IMR-90 (cell line): Measurements from ENCODE around the gene SLC30A2. TPM values are rescaled to one million over a fixed set of nuclear protein-coding genes. Genes with fewer than 3 reads are reported as not detected.

ENCODE experiments used
- ATAC-seq: fragments of 200-7000 bp; cut with Tn5 transposase; 2 replicates; pipeline ENCODE4 v1.9.1; 2020; ENCODE audit warnings: low read depth, mild to moderate bottlenecking, moderate library complexity
- BruUV-seq: library from RNA; stranded (reverse); fragments of 400-500 nt; replicated peaks from 2 replicates; lab custom pipeline; 2021; lab: Mats Ljungman, UMichigan
- CTCF ChIA-PET: fragments of 300-600 bp; formaldehyde crosslinking; extraction: SDS; loops from one replicate; lab custom pipeline; 2021; ENCODE audit warnings: antibody characterized with exemption; lab: Yijun Ruan, JAX
- POLR2A ChIA-PET: fragments of 300-600 bp; sonication (Branson Sonifier 250); formaldehyde crosslinking; loops from one replicate; lab custom pipeline; 2022; ENCODE audit warnings: antibody characterized with exemption; ENCODE audit not compliant: unreplicated experiment; lab: Charles Lee
- DNase-seq: peaks from one replicate; pipeline ENCODE4 v3.0.0; 2013
- H2AFZ ChIP-seq: replicated peaks from 2 replicates; pipeline ENCODE3; 2013; ENCODE audit warnings: low read length, mild to moderate bottlenecking; ENCODE audit not compliant: poor library complexity
- H2AK5ac ChIP-seq: 2 replicates; pipeline ENCODE4 v1.6.1; 2013; ENCODE audit warnings: low read depth, low read length, inconsistent platforms
- H2AK9ac ChIP-seq: replicated peaks from 2 replicates; pipeline ENCODE3; 2013; ENCODE audit warnings: mild to moderate bottlenecking, low read depth, low read length, moderate library complexity; ENCODE audit not compliant: poor library complexity
- H2BK120ac ChIP-seq: 2 replicates; pipeline ENCODE4 v1.6.1; 2013; ENCODE audit warnings: low read depth, low read length, inconsistent platforms
- H2BK15ac ChIP-seq: 3 replicates; pipeline ENCODE4 v1.6.1; 2013; ENCODE audit warnings: low read depth, low read length, inconsistent platforms
- H2BK20ac ChIP-seq: 2 replicates; pipeline ENCODE4 v1.6.1; 2013; ENCODE audit warnings: low read depth, mild to moderate bottlenecking, inconsistent platforms, low read length, moderate library complexity
- H2BK5ac ChIP-seq: 2 replicates; pipeline ENCODE4 v1.6.1; 2013; ENCODE audit warnings: mild to moderate bottlenecking, low read depth, low read length, inconsistent platforms; ENCODE audit not compliant: poor library complexity, severe bottlenecking
- H3K14ac ChIP-seq: replicated peaks from 2 replicates; pipeline ENCODE4 v1.6.1; 2013; ENCODE audit warnings: low read depth, low read length, inconsistent platforms
- H3K18ac ChIP-seq: 2 replicates; pipeline ENCODE4 v1.6.1; 2013; ENCODE audit warnings: low read depth, low read length, control low read depth
- H3K23ac ChIP-seq: 2 replicates; pipeline ENCODE4 v1.6.1; 2013; ENCODE audit warnings: low read depth, low read length, inconsistent platforms
- H3K27ac ChIP-seq: 2 replicates; pipeline ENCODE4 v1.5.1; 2013; ENCODE audit warnings: mild to moderate bottlenecking, control low read depth, low read length; ENCODE audit not compliant: insufficient read depth
- H3K27me3 ChIP-seq: 2 replicates; pipeline ENCODE4 v1.6.1; 2013; ENCODE audit warnings: low read length; ENCODE audit not compliant: control insufficient read depth, insufficient read depth
- H3K36me3 ChIP-seq: 2 replicates; pipeline ENCODE4 v1.6.1; 2013; ENCODE audit warnings: low read length, mixed read lengths; ENCODE audit not compliant: control insufficient read depth, insufficient read depth
- H3K4ac ChIP-seq: 2 replicates; pipeline ENCODE4 v1.6.1; 2013; ENCODE audit warnings: low read depth, low read length, inconsistent platforms
- H3K4me1 ChIP-seq: 2 replicates; pipeline ENCODE4 v1.6.1; 2013; ENCODE audit warnings: low read length, mixed read lengths; ENCODE audit not compliant: control insufficient read depth, insufficient read depth
- H3K4me2 ChIP-seq: 2 replicates; pipeline ENCODE4 v1.6.1; 2013; ENCODE audit warnings: low read depth, mild to moderate bottlenecking, control low read depth, low read length, moderate library complexity
- H3K4me3 ChIP-seq: 2 replicates; pipeline ENCODE4 v1.5.1; 2013; ENCODE audit warnings: low read depth, mild to moderate bottlenecking, control low read depth, low read length, moderate library complexity; ENCODE audit not compliant: insufficient read depth
- H3K56ac ChIP-seq: 2 replicates; pipeline ENCODE4 v1.6.1; 2013; ENCODE audit warnings: low read length, inconsistent platforms; ENCODE audit not compliant: insufficient read depth; ENCODE audit errors: extremely low read depth
- H3K79me1 ChIP-seq, 2 experiments: 2 replicates each; pipeline ENCODE4 v1.6.1; 2013; ENCODE audit warnings: low read length in 2 of 2, inconsistent platforms in 1 of 2, low read depth in 1 of 2
- H3K9ac ChIP-seq: 2 replicates; pipeline ENCODE4 v1.6.1; 2013; ENCODE audit warnings: low read depth, low read length, control low read depth
- H3K9me1 ChIP-seq: 2 replicates; pipeline ENCODE4 v1.6.1; 2013; ENCODE audit warnings: low read length, inconsistent platforms; ENCODE audit not compliant: insufficient read depth
- H3K9me3 ChIP-seq: 2 replicates; pipeline ENCODE4 v1.6.1; 2013; ENCODE audit warnings: low read length; ENCODE audit not compliant: control insufficient read depth, insufficient read depth
- H4K20me1 ChIP-seq: 2 replicates; pipeline ENCODE4 v1.6.1; 2013; ENCODE audit warnings: low read length, inconsistent platforms; ENCODE audit not compliant: insufficient read depth
- H4K5ac ChIP-seq: 2 replicates; pipeline ENCODE4 v1.6.1; 2013; ENCODE audit warnings: mild to moderate bottlenecking, low read depth, low read length, control low read depth
- H4K8ac ChIP-seq, 2 experiments: 2 replicates each; pipeline ENCODE4 v1.6.1; 2013; ENCODE audit warnings: low read depth in 2 of 2, low read length in 2 of 2, control low read depth in 1 of 2, inconsistent platforms in 1 of 2
- H4K91ac ChIP-seq: 2 replicates; pipeline ENCODE4 v1.6.1; 2013; ENCODE audit warnings: low read depth, low read length, inconsistent platforms; ENCODE audit not compliant: insufficient read depth
- BHLHE40 ChIP-seq: fragments of 150-350 bp; IDR thresholded peaks from 2 replicates; pipeline ENCODE4 v1.6.1; 2016; ENCODE audit warnings: mild to moderate bottlenecking, low read depth, low read length
- CEBPB ChIP-seq: IDR thresholded peaks from 2 replicates; pipeline ENCODE4 v1.6.1; 2012; ENCODE audit warnings: low read depth, low read length, improper control_type of control experiment
- CHD1 ChIP-seq: IDR thresholded peaks from 2 replicates; pipeline ENCODE4 v1.6.1; 2012; ENCODE audit warnings: low read depth, low read length, improper control_type of control experiment
- MAFK ChIP-seq: IDR thresholded peaks from 2 replicates; pipeline ENCODE4 v1.6.1; 2012; ENCODE audit warnings: low read depth, low read length, improper control_type of control experiment
- MAZ ChIP-seq: IDR thresholded peaks from 2 replicates; pipeline ENCODE4 v1.6.1; 2012; ENCODE audit warnings: low read depth, mild to moderate bottlenecking, low read length, improper control_type of control experiment, moderate library complexity, borderline replicate concordance
- MXI1 ChIP-seq: IDR thresholded peaks from 2 replicates; pipeline ENCODE4 v1.6.1; 2012; ENCODE audit warnings: low read depth, mild to moderate bottlenecking, low read length, moderate library complexity, borderline replicate concordance
- NFE2L2 ChIP-seq: fragments of 150-350 bp; IDR thresholded peaks from 2 replicates; pipeline ENCODE4 v1.6.1; 2016; ENCODE audit warnings: low read depth, mild to moderate bottlenecking, low read length
- POLR2A ChIP-seq: IDR thresholded peaks from 2 replicates; pipeline ENCODE4 v1.6.1; 2012; ENCODE audit warnings: mild to moderate bottlenecking, low read depth, low read length
- RAD21 ChIP-seq: IDR thresholded peaks from 2 replicates; pipeline ENCODE4 v1.6.1; 2012; ENCODE audit warnings: low read length, improper control_type of control experiment
- RCOR1 ChIP-seq: IDR thresholded peaks from 2 replicates; pipeline ENCODE4 v1.6.1; 2012; ENCODE audit warnings: mild to moderate bottlenecking, low read length, improper control_type of control experiment; ENCODE audit not compliant: insufficient replicate concordance
- RFX5 ChIP-seq: IDR thresholded peaks from 2 replicates; pipeline ENCODE4 v1.8.0; 2012; ENCODE audit warnings: low read depth, mild to moderate bottlenecking, low read length, moderate library complexity
- SMC3 ChIP-seq: fragments of 150-350 bp; IDR thresholded peaks from 2 replicates; pipeline ENCODE4 v1.6.1; 2016; ENCODE audit warnings: low read depth, mild to moderate bottlenecking, antibody characterized with exemption, low read length, moderate library complexity
- WGBS, 2 experiments: methylation state at CpG; one replicate each; pipeline versions ENCODE4 v1.1.5 to v1.1.7; 2013; ENCODE audit warnings: missing lambda C conversion rate in 2 of 2; ENCODE audit not compliant: insufficient read length in 1 of 2; ENCODE audit errors: extremely low coverage in 2 of 2; 5-methylcytosine and 5-hydroxymethylcytosine counted together
- dilution Hi-C: fragments of 300-500 bp; cut with HindIII; formaldehyde crosslinking; loops from one replicate; pipeline ENCODE4 v1.14.3; 2018; ENCODE audit warnings: low sequenced_read_pairs; ENCODE audit not compliant: unreplicated experiment
- in situ Hi-C: fragments of 300-500 bp; cut with MboI; formaldehyde crosslinking; loops from 3 replicates; pipeline ENCODE4 v1.14.3; 2019; ENCODE audit warnings: low sequenced_read_pairs, inconsistent platforms, mixed read lengths
- intact Hi-C: fragments of 100-400 bp; cut with micrococcal nuclease; formaldehyde crosslinking; loops from 2 replicates; pipeline ENCODE4 v1.10.0; 2022
- polyA plus RNA-seq, 3 experiments: library from polyadenylated mRNA; depleted of rRNA; stranded (reverse); fragments of >200 nt; gene quantifications; 2 replicates each; pipeline ENCODE4 v1.2.3, GENCODE V29; 2012; ENCODE audit warnings: low replicate concordance in 1 of 3
- total RNA-seq: library from RNA; depleted of rRNA; stranded (reverse); fragments of >200 nt; gene quantifications from 2 replicates; pipeline ENCODE4 v1.2.3, GENCODE V29; 2012
- TF ChIP-seq, protein P1 (sequence below): fragments of 150-350 bp; IDR thresholded peaks from 2 replicates; pipeline ENCODE4 v1.6.1; 2017; ENCODE audit warnings: mild to moderate bottlenecking, antibody characterized with exemption, low read length, low read depth
- TF ChIP-seq, protein P2 (sequence below): fragments of 150-350 bp; IDR thresholded peaks from 2 replicates; pipeline ENCODE4 v1.6.1; 2016; ENCODE audit warnings: low read depth, mild to moderate bottlenecking, low read length, moderate library complexity, borderline replicate concordance
- TF ChIP-seq, protein P3 (sequence below): conservative IDR thresholded peaks from 2 replicates; pipeline ENCODE4 v1.5.1; 2012; ENCODE audit warnings: mild to moderate bottlenecking, low read depth, low read length, improper control_type of control experiment

The SLC30A2 gene
- total and polyA plus RNA-seq, 2 of the 4 experiments (the other 2 are of a cell fraction): not detected

DNA sequence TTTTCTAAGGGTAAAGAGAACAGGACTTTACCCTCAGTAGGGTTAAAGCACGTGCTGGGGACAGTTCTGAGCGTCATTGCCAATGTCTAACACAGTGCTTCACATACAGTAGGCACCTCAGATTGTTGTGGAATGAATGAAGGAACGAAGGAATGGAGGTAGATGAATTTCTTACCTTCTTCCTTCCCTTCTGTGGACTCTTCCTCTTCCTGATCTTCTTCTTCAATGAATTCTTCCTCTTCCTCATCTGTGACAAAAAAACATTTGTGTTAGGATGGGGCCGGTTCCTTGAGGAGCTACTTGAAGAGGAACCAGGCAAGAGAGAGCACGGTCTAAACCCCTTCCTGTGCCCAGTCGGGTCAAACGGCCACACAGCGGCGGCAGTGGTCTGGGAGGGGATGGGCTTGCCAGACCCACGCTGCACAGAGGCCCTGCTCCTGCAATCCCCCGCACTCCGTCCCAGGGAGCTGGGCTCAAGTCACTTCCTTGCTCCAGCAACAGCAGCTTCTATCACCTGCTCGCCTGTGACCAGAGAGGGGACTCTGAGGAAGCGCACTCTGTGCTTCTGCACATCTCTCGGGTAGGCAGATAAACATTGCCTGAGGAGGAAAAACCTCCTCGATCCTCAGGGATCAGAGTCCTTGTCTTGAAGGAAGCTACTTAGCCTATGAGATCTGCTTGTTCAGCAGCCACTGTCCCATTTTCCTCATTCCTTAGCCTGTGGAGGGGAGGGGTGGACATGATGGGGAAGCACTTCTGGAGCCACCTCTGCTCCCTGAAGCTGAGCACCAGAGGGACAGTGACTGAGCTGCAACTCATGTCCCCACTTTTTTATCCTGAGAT is 8.0 kb upstream of the SLC30A2 start:
- Histone ChIP-seq H3K9me1 (0 out of 2 replicates have a peak, but pooled peaks cover 3% of the 10 kb centered on the region), H2AFZ (peak overlapping the region; percentile 49), H3K4me3 (no peak overlapping the region), H4K91ac (no peak overlapping the region), H2BK15ac (no peak overlapping the region), H2BK120ac (no peak overlapping the region), H3K27ac (no peak overlapping the region), H3K79me1 (no peaks in the 10 kb centered on the region), H3K27me3 (peaks cover 74% of the 10 kb centered on the region), H3K4ac (no peak overlapping the region), H3K23ac (no peak overlapping the region), H4K20me1 (no peaks in the 10 kb centered on the region), H2AK5ac (no peak overlapping the region), H4K8ac (no peak overlapping the region), H4K5ac (no peak overlapping the region), H3K9me3 (no peaks in the 10 kb centered on the region; the same call in 1 of the 2 replicates), H2BK5ac (no peak overlapping the region), H3K4me2 (no peak overlapping the region), H2AK9ac (no peak overlapping the region), H3K14ac (no peak overlapping the region), H3K18ac (no peak overlapping the region), H3K56ac (no peak overlapping the region), H3K4me1 (no peaks in the 10 kb centered on the region), H2BK20ac (no peak overlapping the region), H3K9ac (no peak overlapping the region), H3K36me3 (no peaks in the 10 kb centered on the region)
- in situ Hi-C loops (no loop called here), intact Hi-C loops (no loop called here), dilution Hi-C loops (no loop called here)
- CTCF ChIA-PET: no interaction called here
- no TSS peak for BruUV-seq
- ATAC-seq (no peak), DNase-seq (no peak)
- POLR2A ChIA-PET: no interaction called here
- WGBS, 2 experiments: 8% methylated on average over 7 of the region's 16 CpGs; no CpG with 5 or more reads in 1 of the 2 experiments
- TF ChIP-seq MXI1: no peak
- TF ChIP-seq CHD1: no peak
- TF ChIP-seq, protein P1, sequence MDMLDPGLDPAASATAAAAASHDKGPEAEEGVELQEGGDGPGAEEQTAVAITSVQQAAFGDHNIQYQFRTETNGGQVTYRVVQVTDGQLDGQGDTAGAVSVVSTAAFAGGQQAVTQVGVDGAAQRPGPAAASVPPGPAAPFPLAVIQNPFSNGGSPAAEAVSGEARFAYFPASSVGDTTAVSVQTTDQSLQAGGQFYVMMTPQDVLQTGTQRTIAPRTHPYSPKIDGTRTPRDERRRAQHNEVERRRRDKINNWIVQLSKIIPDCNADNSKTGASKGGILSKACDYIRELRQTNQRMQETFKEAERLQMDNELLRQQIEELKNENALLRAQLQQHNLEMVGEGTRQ: no peak
- TF ChIP-seq BHLHE40: no peak
- TF ChIP-seq, protein P2, sequence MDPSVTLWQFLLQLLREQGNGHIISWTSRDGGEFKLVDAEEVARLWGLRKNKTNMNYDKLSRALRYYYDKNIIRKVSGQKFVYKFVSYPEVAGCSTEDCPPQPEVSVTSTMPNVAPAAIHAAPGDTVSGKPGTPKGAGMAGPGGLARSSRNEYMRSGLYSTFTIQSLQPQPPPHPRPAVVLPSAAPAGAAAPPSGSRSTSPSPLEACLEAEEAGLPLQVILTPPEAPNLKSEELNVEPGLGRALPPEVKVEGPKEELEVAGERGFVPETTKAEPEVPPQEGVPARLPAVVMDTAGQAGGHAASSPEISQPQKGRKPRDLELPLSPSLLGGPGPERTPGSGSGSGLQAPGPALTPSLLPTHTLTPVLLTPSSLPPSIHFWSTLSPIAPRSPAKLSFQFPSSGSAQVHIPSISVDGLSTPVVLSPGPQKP: no peak
- no peak for TF ChIP-seq MAFK
- no peak for TF ChIP-seq MAZ
- no peak for TF ChIP-seq RAD21
- no peak for TF ChIP-seq CEBPB
- TF ChIP-seq, protein P3, sequence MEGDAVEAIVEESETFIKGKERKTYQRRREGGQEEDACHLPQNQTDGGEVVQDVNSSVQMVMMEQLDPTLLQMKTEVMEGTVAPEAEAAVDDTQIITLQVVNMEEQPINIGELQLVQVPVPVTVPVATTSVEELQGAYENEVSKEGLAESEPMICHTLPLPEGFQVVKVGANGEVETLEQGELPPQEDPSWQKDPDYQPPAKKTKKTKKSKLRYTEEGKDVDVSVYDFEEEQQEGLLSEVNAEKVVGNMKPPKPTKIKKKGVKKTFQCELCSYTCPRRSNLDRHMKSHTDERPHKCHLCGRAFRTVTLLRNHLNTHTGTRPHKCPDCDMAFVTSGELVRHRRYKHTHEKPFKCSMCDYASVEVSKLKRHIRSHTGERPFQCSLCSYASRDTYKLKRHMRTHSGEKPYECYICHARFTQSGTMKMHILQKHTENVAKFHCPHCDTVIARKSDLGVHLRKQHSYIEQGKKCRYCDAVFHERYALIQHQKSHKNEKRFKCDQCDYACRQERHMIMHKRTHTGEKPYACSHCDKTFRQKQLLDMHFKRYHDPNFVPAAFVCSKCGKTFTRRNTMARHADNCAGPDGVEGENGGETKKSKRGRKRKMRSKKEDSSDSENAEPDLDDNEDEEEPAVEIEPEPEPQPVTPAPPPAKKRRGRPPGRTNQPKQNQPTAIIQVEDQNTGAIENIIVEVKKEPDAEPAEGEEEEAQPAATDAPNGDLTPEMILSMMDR: no peak
- TF ChIP-seq NFE2L2: no peak
- TF ChIP-seq RCOR1: no peak
- no peak for TF ChIP-seq POLR2A
- TF ChIP-seq SMC3: no peak
- no peak for TF ChIP-seq RFX5
